Progenitor cell of endocrine pancreas (in vitro differentiated cells): ENCODE results near the gene SLF2. TPM values are rescaled to one million over a fixed set of nuclear protein-coding genes. Genes with fewer than 3 reads are reported as not detected.

ENCODE experiments used
- DNase-seq: peaks from one replicate; pipeline ENCODE4 v3.0.0; 2021; ENCODE audit warnings: low spot score; ENCODE audit not compliant: unreplicated experiment
- H3K27ac Mint-ChIP-seq: 2 replicates; pipeline ENCODE4 v1.8.0; 2021; ENCODE audit warnings: mild to moderate bottlenecking, moderate library complexity, mixed read lengths
- H3K27me3 Mint-ChIP-seq: 2 replicates; pipeline ENCODE4 v1.8.0; 2021; ENCODE audit warnings: mixed read lengths
- H3K36me3 Mint-ChIP-seq: 2 replicates; pipeline ENCODE4 v1.8.0; 2022; ENCODE audit warnings: mixed read lengths; ENCODE audit not compliant: insufficient read depth
- H3K4me1 Mint-ChIP-seq: 2 replicates; pipeline ENCODE4 v1.8.0; 2021; ENCODE audit warnings: low read depth, mixed read lengths
- H3K4me3 Mint-ChIP-seq: 2 replicates; pipeline ENCODE4 v1.8.0; 2021; ENCODE audit warnings: low read depth, mild to moderate bottlenecking, moderate library complexity, mixed read lengths
- H3K9me3 Mint-ChIP-seq: 2 replicates; pipeline ENCODE4 v1.8.0; 2021; ENCODE audit warnings: low read depth, mixed read lengths
- CTCF ChIP-seq: fragments of 200-600 bp; sonication (generic); IDR thresholded peaks from one replicate; pipeline ENCODE4 v1.5.0; 2021; ENCODE audit warnings: antibody characterized with exemption, mild to moderate bottlenecking; ENCODE audit not compliant: unreplicated experiment
- total RNA-seq: library from RNA; stranded (reverse); gene quantifications from 2 replicates; pipeline ENCODE4 v1.2.1, GENCODE V29; 2021

The SLF2 gene
- total RNA-seq, 1 donor from 2014 or later, result 31.8 TPM

GRCh38 chr10:100942229-100942628, 29.5 kb downstream of the SLF2 start:
- Mint-ChIP-seq H3K9me3 (no peaks in the 10 kb centered on the region), H3K4me3 (no peak overlapping the region), H3K4me1 (no peaks in the 10 kb centered on the region), H3K27me3 (no peaks in the 10 kb centered on the region), H3K36me3 (peaks cover 21% of the 10 kb centered on the region), H3K27ac (no peak overlapping the region)
- no peak for TF ChIP-seq CTCF
- no peak for DNase-seq

DNA sequence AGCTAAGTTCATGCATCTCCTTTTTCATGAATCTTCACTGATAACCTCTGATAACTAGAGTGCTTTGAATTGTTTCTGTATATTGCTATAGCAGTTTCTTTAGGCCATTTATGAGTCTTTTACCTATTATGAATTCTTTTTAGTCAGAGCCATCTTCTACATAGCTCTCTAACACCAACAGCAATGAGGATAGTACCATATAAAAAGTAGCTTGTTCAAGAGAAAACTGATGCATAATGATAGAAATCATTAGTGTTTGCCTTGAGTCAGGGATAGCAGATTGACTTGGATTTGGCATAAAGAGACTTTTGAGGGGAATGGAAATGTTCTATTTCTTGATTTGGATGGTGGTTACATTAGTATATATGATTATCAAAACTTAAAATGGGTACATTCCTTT, 30.7 kb downstream of the SLF2 start:
- no peak overlapping the region for H3K27ac Mint-ChIP-seq
- DNase-seq, result no peak
- H3K36me3 Mint-ChIP-seq, result peaks cover 17% of the 10 kb centered on the region
- no peak for TF ChIP-seq CTCF
- no peak overlapping the region for H3K4me3 Mint-ChIP-seq
- H3K9me3 Mint-ChIP-seq, result no peaks in the 10 kb centered on the region
- H3K27me3 Mint-ChIP-seq, result no peaks in the 10 kb centered on the region
- H3K4me1 Mint-ChIP-seq, result no peaks in the 10 kb centered on the region

GRCh38 chr10:100945754-100946153, 33.0 kb downstream of the SLF2 start:
- no peak for DNase-seq
- H3K27me3 Mint-ChIP-seq, result no peaks in the 10 kb centered on the region
- no peaks in the 10 kb centered on the region for H3K4me1 Mint-ChIP-seq
- no peak for TF ChIP-seq CTCF
- no peaks in the 10 kb centered on the region for H3K9me3 Mint-ChIP-seq
- H3K4me3 Mint-ChIP-seq, result no peak overlapping the region
- no peak overlapping the region for H3K27ac Mint-ChIP-seq
- H3K36me3 Mint-ChIP-seq, result peaks cover 16% of the 10 kb centered on the region

- no peaks in the 10 kb centered on the region for H3K4me1 Mint-ChIP-seq
- no peak for TF ChIP-seq CTCF
- H3K27me3 Mint-ChIP-seq, result no peaks in the 10 kb centered on the region
- no peaks in the 10 kb centered on the region for H3K9me3 Mint-ChIP-seq
- H3K27ac Mint-ChIP-seq, result no peak overlapping the region
- no peak overlapping the region for H3K4me3 Mint-ChIP-seq
- DNase-seq, result no peak
- H3K36me3 Mint-ChIP-seq, result peaks cover 7% of the 10 kb centered on the region
These were observed 36.2 kb downstream of the SLF2 start for GRCh38 chr10:100948916-100949315.

- Mint-ChIP-seq H3K4me3 (no peak overlapping the region), H3K9me3 (no peaks in the 10 kb centered on the region)
These were observed 47.5 kb downstream of the SLF2 start for GRCh38 chr10:100960251-100960650.

More at GRCh38 chr10:100960251-100960650, 47.5 kb downstream of the SLF2 start:
- Mint-ChIP-seq H3K27ac (no peak overlapping the region), H3K4me1 (no peaks in the 10 kb centered on the region), H3K27me3 (no peaks in the 10 kb centered on the region), H3K36me3 (peaks cover 15% of the 10 kb centered on the region)
- DNase-seq, result no peak
- TF ChIP-seq CTCF, result no peak
